Measurements from ENCODE around the gene KANSL1. TPM values are rescaled to one million over a fixed set of nuclear protein-coding genes. Genes with fewer than 3 reads are reported as not detected.
A peak's percentile ranks its signal among the peaks of the same experiment; 100 is the strongest.
"Not testable (repeated sequence)": the region's sequence is repeated elsewhere in the genome, so short reads cannot be mapped to it uniquely, and the experiment has no call there.

Gene KANSL1
- total and polyA plus RNA-seq, 5 donors from 2014 or later: 9.1 to 295 (median 11.3) TPM

- no peak for ATAC-seq (ENCODE audit: low read depth in 2 of 2)
- Histone ChIP-seq H3K27me3 (ENCODE audit: control insufficient read depth, insufficient read depth, low read length) (no peaks in the 10 kb centered on the region), H3K4me3 (ENCODE audit: low read depth, low read length) (peak overlapping the region; percentile 100), H3K9me3 (ENCODE audit: control insufficient read depth in 2 of 2, low read length in 2 of 2) (no peaks in the 10 kb centered on the region), H3K4me1 (ENCODE audit: control insufficient read depth, insufficient read depth, low read length, poor library complexity, severe bottlenecking) (peaks cover 79% of the 10 kb centered on the region), H3K27ac (ENCODE audit: insufficient read depth, low read length, poor library complexity, severe bottlenecking) (peak overlapping the region; percentile 98), H3K36me3 (ENCODE audit: control insufficient read depth, insufficient read depth, low read length) (peaks cover 2% of the 10 kb centered on the region)
- H3K4me3 Mint-ChIP-seq: peak overlapping the region; percentile 95 to 99 (median 98)
- H3K4me1 Mint-ChIP-seq: peaks cover 42 to 69% (median 57%) of the 10 kb centered on the region in 4 donors
- peaks cover 4% of the 10 kb centered on the region for H3K36me3 Mint-ChIP-seq
- DNase-seq: peak in 1 of 3 donors; percentile 52
- peaks cover 0 to 3% (median 0%) of the 10 kb centered on the region in 7 donors for H3K9me3 Mint-ChIP-seq
- H3K27me3 Mint-ChIP-seq: peaks cover 14% of the 10 kb centered on the region
- peak overlapping the region; percentile 94 to 98 (median 95) for H3K27ac Mint-ChIP-seq
These were observed 1.7 kb downstream of the KANSL1 start for GRCh38 chr17:46191322-46192188.

- Histone ChIP-seq H3K9me3 (ENCODE audit: control insufficient read depth in 2 of 2, low read length in 2 of 2) (no peaks in the 10 kb centered on the region), H3K27me3 (ENCODE audit: control insufficient read depth, insufficient read depth, low read length) (no peaks in the 10 kb centered on the region), H3K4me1 (ENCODE audit: control insufficient read depth, insufficient read depth, low read length, poor library complexity, severe bottlenecking) (peaks cover 80% of the 10 kb centered on the region), H3K36me3 (ENCODE audit: control insufficient read depth, insufficient read depth, low read length) (peaks cover 2% of the 10 kb centered on the region), H3K4me3 (ENCODE audit: low read depth, low read length) (peak overlapping the region; percentile 100), H3K27ac (ENCODE audit: insufficient read depth, low read length, poor library complexity, severe bottlenecking) (peak overlapping the region; percentile 98)
- peaks cover 14% of the 10 kb centered on the region for H3K27me3 Mint-ChIP-seq
- peak overlapping the region; percentile 95 to 99 (median 98) for H3K4me3 Mint-ChIP-seq
- H3K9me3 Mint-ChIP-seq: peaks cover 0 to 3% (median 0%) of the 10 kb centered on the region in 7 donors
- DNase-seq (no peak), ATAC-seq (ENCODE audit: low read depth in 2 of 2) (no peak)
- peaks cover 4% of the 10 kb centered on the region for H3K36me3 Mint-ChIP-seq
- H3K4me1 Mint-ChIP-seq: peaks cover 42 to 74% (median 56%) of the 10 kb centered on the region in 4 donors
- peak overlapping the region in 2 of 3 donors; percentile 95 to 98 for H3K27ac Mint-ChIP-seq
These were observed 2.5 kb downstream of the KANSL1 start for GRCh38 chr17:46190763-46191162.

- H3K27ac Mint-ChIP-seq: peak overlapping the region in 2 of 3 donors; percentile 51 to 66
These were observed 6.4 kb downstream of the KANSL1 start for GRCh38 chr17:46186827-46187235.

GRCh38 chr17:46184696-46185095, 8.5 kb downstream of the KANSL1 start:
- H3K9me3 Mint-ChIP-seq: no peaks in the 10 kb centered on the region

More at GRCh38 chr17:46186827-46187235, 6.4 kb downstream of the KANSL1 start:
- H3K27me3 Mint-ChIP-seq; H3K36me3 Mint-ChIP-seq; H3K9me3 Mint-ChIP-seq; H3K9me3 ChIP-seq (ENCODE audit: control insufficient read depth in 2 of 2, low read length in 2 of 2); H3K27ac ChIP-seq (ENCODE audit: insufficient read depth, low read length, poor library complexity, severe bottlenecking); H3K27me3 ChIP-seq (ENCODE audit: control insufficient read depth, insufficient read depth, low read length); H3K36me3 ChIP-seq (ENCODE audit: control insufficient read depth, insufficient read depth, low read length): not testable (repeated sequence)
- Mint-ChIP-seq H3K4me3 (peak overlapping the region; percentile 73 to 99 (median 89)), H3K4me1 (peaks cover 52 to 92% (median 78%) of the 10 kb centered on the region in 4 donors)
- DNase-seq: peak in 2 of 3 donors; percentile 58 to 76
- ATAC-seq (ENCODE audit: low read depth in 2 of 2): peak; percentile 78 to 83
- peaks cover 96% of the 10 kb centered on the region for H3K4me1 ChIP-seq (ENCODE audit: control insufficient read depth, insufficient read depth, low read length, poor library complexity, severe bottlenecking)
- H3K4me3 ChIP-seq (ENCODE audit: low read depth, low read length): peak overlapping the region; percentile 52

GRCh38 chr17:46183383-46183782, 9.8 kb downstream of the KANSL1 start:
- Mint-ChIP-seq H3K4me1 (peaks cover 55 to 96% (median 83%) of the 10 kb centered on the region in 4 donors), H3K36me3 (peaks cover 15% of the 10 kb centered on the region), H3K4me3 (peak overlapping the region; percentile 7 to 62 (median 14)), H3K27ac (peak overlapping the region in 2 of 3 donors; percentile 39 to 92)
- not testable (repeated sequence) for H3K27me3 Mint-ChIP-seq; H3K36me3 ChIP-seq (ENCODE audit: control insufficient read depth, insufficient read depth, low read length); H3K27ac ChIP-seq (ENCODE audit: insufficient read depth, low read length, poor library complexity, severe bottlenecking); ATAC-seq (ENCODE audit: low read depth in 2 of 2); DNase-seq; H3K9me3 ChIP-seq (ENCODE audit: control insufficient read depth in 2 of 2, low read length in 2 of 2); H3K9me3 Mint-ChIP-seq; H3K27me3 ChIP-seq (ENCODE audit: control insufficient read depth, insufficient read depth, low read length)
- peaks cover 97% of the 10 kb centered on the region for H3K4me1 ChIP-seq (ENCODE audit: control insufficient read depth, insufficient read depth, low read length, poor library complexity, severe bottlenecking)
- peak overlapping the region; percentile 20 for H3K4me3 ChIP-seq (ENCODE audit: low read depth, low read length)

More at GRCh38 chr17:46184696-46185095, 8.5 kb downstream of the KANSL1 start:
- H3K27ac ChIP-seq (ENCODE audit: insufficient read depth, low read length, poor library complexity, severe bottlenecking): no peak overlapping the region
- no peak for DNase-seq
- Mint-ChIP-seq H3K4me1 (peaks cover 50 to 96% (median 81%) of the 10 kb centered on the region in 4 donors), H3K36me3 (peaks cover 9% of the 10 kb centered on the region), H3K27me3 (no peaks in the 10 kb centered on the region), H3K27ac (peak overlapping the region; percentile 7 to 88 (median 74)), H3K4me3 (peak overlapping the region; percentile 0 to 72 (median 38))
- H3K4me1 ChIP-seq (ENCODE audit: control insufficient read depth, insufficient read depth, low read length, poor library complexity, severe bottlenecking): peaks cover 97% of the 10 kb centered on the region
- no peak for ATAC-seq (ENCODE audit: low read depth in 2 of 2)
- no peaks in the 10 kb centered on the region for H3K9me3 ChIP-seq (ENCODE audit: control insufficient read depth in 2 of 2, low read length in 2 of 2)
- peak overlapping the region; percentile 58 for H3K4me3 ChIP-seq (ENCODE audit: low read depth, low read length)
- H3K27me3 ChIP-seq (ENCODE audit: control insufficient read depth, insufficient read depth, low read length): no peaks in the 10 kb centered on the region
- peaks cover 2% of the 10 kb centered on the region for H3K36me3 ChIP-seq (ENCODE audit: control insufficient read depth, insufficient read depth, low read length)

- Mint-ChIP-seq H3K27ac (peak overlapping the region; percentile 1 to 63 (median 36)), H3K27me3 (no peaks in the 10 kb centered on the region), H3K9me3 (no peaks in the 10 kb centered on the region), H3K4me3 (peak overlapping the region; percentile 7 to 62 (median 14)), H3K36me3 (peaks cover 20% of the 10 kb centered on the region), H3K4me1 (peaks cover 55 to 96% (median 83%) of the 10 kb centered on the region in 4 donors)
- peaks cover 97% of the 10 kb centered on the region for H3K4me1 ChIP-seq (ENCODE audit: control insufficient read depth, insufficient read depth, low read length, poor library complexity, severe bottlenecking)
- H3K4me3 ChIP-seq (ENCODE audit: low read depth, low read length): peak overlapping the region; percentile 20
- H3K27ac ChIP-seq (ENCODE audit: insufficient read depth, low read length, poor library complexity, severe bottlenecking): no peak overlapping the region
- no peaks in the 10 kb centered on the region for H3K27me3 ChIP-seq (ENCODE audit: control insufficient read depth, insufficient read depth, low read length)
- ATAC-seq (ENCODE audit: low read depth in 2 of 2) (no peak), DNase-seq (no peak)
- H3K36me3 ChIP-seq (ENCODE audit: control insufficient read depth, insufficient read depth, low read length): peaks cover 5% of the 10 kb centered on the region
- H3K9me3 ChIP-seq (ENCODE audit: control insufficient read depth in 2 of 2, low read length in 2 of 2): no peaks in the 10 kb centered on the region
These were observed 10.3 kb downstream of the KANSL1 start for GRCh38 chr17:46182961-46183360.

- H3K4me3 ChIP-seq (ENCODE audit: low read depth, low read length): peak overlapping the region; percentile 20
- Mint-ChIP-seq H3K27me3 (no peaks in the 10 kb centered on the region), H3K4me3 (peak overlapping the region; percentile 30 to 67 (median 51)), H3K27ac (peak overlapping the region; percentile 6 to 81 (median 55)), H3K9me3 (no peaks in the 10 kb centered on the region), H3K36me3 (peaks cover 21% of the 10 kb centered on the region), H3K4me1 (peaks cover 53 to 96% (median 82%) of the 10 kb centered on the region in 4 donors)
- no peak for DNase-seq
- peaks cover 97% of the 10 kb centered on the region for H3K4me1 ChIP-seq (ENCODE audit: control insufficient read depth, insufficient read depth, low read length, poor library complexity, severe bottlenecking)
- ATAC-seq (ENCODE audit: low read depth in 2 of 2): no peak
- H3K27ac ChIP-seq (ENCODE audit: insufficient read depth, low read length, poor library complexity, severe bottlenecking): no peak overlapping the region
- peaks cover 5% of the 10 kb centered on the region for H3K36me3 ChIP-seq (ENCODE audit: control insufficient read depth, insufficient read depth, low read length)
- no peaks in the 10 kb centered on the region for H3K27me3 ChIP-seq (ENCODE audit: control insufficient read depth, insufficient read depth, low read length)
- H3K9me3 ChIP-seq (ENCODE audit: control insufficient read depth in 2 of 2, low read length in 2 of 2): no peaks in the 10 kb centered on the region
These were observed 11.3 kb downstream of the KANSL1 start for GRCh38 chr17:46181940-46182339.

Data from CD4-positive, CD25-positive, alpha-beta regulatory T cell (primary cell).